ENCODE results near the gene ARID4B.
"Not testable (repeated sequence)": the region's sequence is repeated elsewhere in the genome, so short reads cannot be mapped to it uniquely, and the experiment has no call there.

The ARID4B gene

GRCh38 chr1:235329139-235329902, 1.3 kb upstream of the ARID4B start:
- DNase-seq (ENCODE audit: low spot score) = no peak

- DNase-seq (ENCODE audit: low spot score) = peak; percentile 77
Observed at GRCh38 chr1:235328271-235329138, 526 bp upstream of the ARID4B start, which contains the start of gene GGPS1. Gene GGPS1 (plus strand): TSS chr1:235328570. CDS start chr1:235335265, 6,695 bp downstream.

GRCh38 chr1:235326719-235327558, 1.0 kb downstream of the ARID4B start:
- peak; percentile 22 for DNase-seq (ENCODE audit: low spot score)

GRCh38 chr1:235325854-235326253, 2.1 kb downstream of the ARID4B start:
- no peak for DNase-seq (ENCODE audit: low spot score)

GRCh38 chr1:235325139-235325538, 2.8 kb downstream of the ARID4B start:
- no peak for DNase-seq (ENCODE audit: low spot score)

- DNase-seq (ENCODE audit: low spot score) = no peak
Observed at GRCh38 chr1:235324296-235324695, 3.7 kb downstream of the ARID4B start.

- DNase-seq (ENCODE audit: low spot score) = no peak
Observed at GRCh38 chr1:235320521-235321179, 7.3 kb downstream of the ARID4B start.

- no peak for DNase-seq (ENCODE audit: low spot score)
Observed at GRCh38 chr1:235319255-235319654, 8.7 kb downstream of the ARID4B start.

- no peak for DNase-seq (ENCODE audit: low spot score)
Observed at GRCh38 chr1:235317168-235317567, 10.8 kb downstream of the ARID4B start.

GRCh38 chr1:235315735-235316134, 12.2 kb downstream of the ARID4B start:
- no peak for DNase-seq (ENCODE audit: low spot score)

GRCh38 chr1:235315173-235315572, 12.8 kb downstream of the ARID4B start:
- no peak for DNase-seq (ENCODE audit: low spot score)

- DNase-seq (ENCODE audit: low spot score) = no peak
Observed at GRCh38 chr1:235313931-235314678, 13.9 kb downstream of the ARID4B start.

GRCh38 chr1:235313262-235313661, 14.7 kb downstream of the ARID4B start:
- DNase-seq (ENCODE audit: low spot score) = no peak

- DNase-seq (ENCODE audit: low spot score) = not testable (repeated sequence)
Observed at GRCh38 chr1:235309206-235309605, 18.8 kb downstream of the ARID4B start.

- DNase-seq (ENCODE audit: low spot score) = no peak
Observed at GRCh38 chr1:235307158-235308124, 20.5 kb downstream of the ARID4B start.

- no peak for DNase-seq (ENCODE audit: low spot score)
Observed at GRCh38 chr1:235304549-235305451, 23.2 kb downstream of the ARID4B start.

GRCh38 chr1:235302143-235302542, 25.8 kb downstream of the ARID4B start:
- DNase-seq (ENCODE audit: low spot score) = no peak

GRCh38 chr1:235299169-235299858, 28.7 kb downstream of the ARID4B start:
- no peak for DNase-seq (ENCODE audit: low spot score)
